Epithelial cell of prostate (primary cell): Measurements from ENCODE around the gene KDM8.

Experiments used
- DNase-seq: peaks from one replicate; pipeline ENCODE4 v3.0.0-alpha.2; 2011; ENCODE audit warnings: low read depth, low spot score
- H3K27ac ChIP-seq: fragments of 450-650 bp; 2 replicates; pipeline ENCODE4 v1.5.1; 2017; ENCODE audit warnings: mild to moderate bottlenecking

Gene KDM8

GRCh38 chr16:27214084-27214961 is 11.0 kb downstream of the KDM8 start:
- DNase-seq: no peak
- no peak overlapping the region for H3K27ac ChIP-seq

- H3K27ac ChIP-seq: no peak overlapping the region
- DNase-seq: no peak
Observed at GRCh38 chr16:27215660-27216059, 12.3 kb downstream of the KDM8 start.

DNA sequence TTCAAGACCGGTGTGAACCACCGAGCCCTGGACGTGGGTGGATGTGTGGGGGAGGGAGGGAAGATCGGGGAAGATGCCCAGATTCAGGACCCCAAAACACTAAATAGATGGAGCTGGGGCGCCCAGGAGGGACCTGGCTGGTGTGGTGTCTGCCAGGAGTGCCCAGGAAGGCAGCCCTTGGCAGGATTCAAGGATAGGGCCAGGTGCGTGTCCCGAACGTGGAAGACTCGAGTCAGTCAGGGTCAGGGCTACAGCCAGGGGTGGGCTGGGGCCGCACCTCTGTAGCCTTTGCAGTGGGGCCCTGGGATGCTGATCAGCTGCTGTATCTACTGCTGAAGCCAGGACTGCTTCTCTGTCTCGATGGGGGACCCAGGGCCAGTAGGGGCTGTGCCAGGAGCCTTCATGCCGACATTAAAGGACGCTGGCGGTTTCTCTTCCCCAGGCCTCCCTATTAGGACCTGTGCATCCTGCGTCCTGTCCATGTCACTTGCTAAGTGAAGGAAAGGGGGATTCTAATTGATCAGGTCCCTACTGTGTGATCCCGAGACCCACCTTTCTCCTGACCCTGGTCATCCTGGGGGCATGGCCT is 13.1 kb downstream of the KDM8 start:
- DNase-seq: no peak
- H3K27ac ChIP-seq: no peak overlapping the region

- DNase-seq: no peak
- no peak overlapping the region for H3K27ac ChIP-seq
Observed at GRCh38 chr16:27217256-27217655, 13.9 kb downstream of the KDM8 start.

DNA sequence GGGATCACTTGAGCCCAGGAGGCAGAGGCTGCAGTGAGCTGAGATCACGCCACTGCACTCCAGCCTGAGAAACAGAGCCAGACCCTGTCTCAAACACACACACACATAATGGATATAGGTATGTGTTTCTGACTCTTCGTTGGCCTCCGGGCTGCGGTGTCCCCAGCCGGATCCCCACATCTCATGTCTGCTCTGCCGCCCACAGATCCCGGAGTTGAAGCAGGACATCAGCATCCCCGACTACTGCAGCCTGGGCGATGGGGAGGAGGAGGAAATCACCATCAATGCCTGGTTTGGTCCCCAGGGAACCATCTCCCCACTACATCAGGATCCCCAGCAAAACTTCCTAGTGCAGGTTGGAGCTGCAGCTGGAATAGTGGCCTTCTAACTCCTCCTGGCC is 15.4 kb downstream of the KDM8 start:
- no peak for DNase-seq

GRCh38 chr16:27219161-27219560 is 15.8 kb downstream of the KDM8 start:
- DNase-seq: no peak
- H3K27ac ChIP-seq: no peak overlapping the region

More for the DNA sequence above, 15.4 kb downstream of the KDM8 start:
- H3K27ac ChIP-seq: no peak overlapping the region

DNA sequence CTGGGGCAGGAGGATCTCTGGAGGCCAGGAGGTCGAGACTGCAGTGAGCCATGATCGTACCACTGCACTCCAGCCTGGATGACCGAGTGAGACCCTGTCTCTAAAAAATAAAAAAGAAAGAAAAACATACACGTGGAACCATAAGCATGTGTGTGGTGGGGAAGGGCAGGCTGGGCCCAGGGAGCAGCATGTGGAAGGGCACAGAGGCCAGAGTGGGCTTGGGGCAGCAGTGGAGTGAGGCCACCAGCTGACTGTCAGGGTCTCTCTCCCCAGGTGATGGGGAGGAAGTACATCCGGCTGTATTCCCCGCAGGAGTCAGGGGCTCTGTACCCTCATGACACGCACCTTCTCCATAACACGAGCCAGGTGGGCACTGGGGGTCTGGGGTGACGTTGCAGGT is 16.8 kb downstream of the KDM8 start:
- DNase-seq: no peak
- no peak overlapping the region for H3K27ac ChIP-seq

- H3K27ac ChIP-seq: no peak overlapping the region
Observed at GRCh38 chr16:27220527-27220926, 17.2 kb downstream of the KDM8 start.

DNA sequence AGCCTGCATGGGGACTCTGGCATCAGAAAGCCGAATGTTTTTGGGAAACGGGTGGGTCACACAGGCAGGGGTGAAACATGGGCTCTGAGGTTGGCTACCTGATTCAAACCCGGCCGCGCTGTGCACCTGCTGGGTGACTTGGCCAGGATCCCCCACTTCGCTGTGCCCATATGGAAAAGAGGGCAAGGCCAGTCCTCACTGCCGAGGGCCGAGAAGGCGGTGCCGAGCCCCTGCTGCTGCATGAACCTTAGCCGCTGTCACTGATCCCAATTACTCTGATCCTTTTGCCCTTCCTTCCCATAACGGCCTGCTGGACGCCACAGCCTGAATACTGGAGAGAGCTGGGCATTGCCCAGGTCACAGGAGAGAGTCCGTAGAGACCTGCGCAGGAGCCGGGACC is 17.7 kb downstream of the KDM8 start:
- DNase-seq: no peak
- H3K27ac ChIP-seq: no peak overlapping the region

More at GRCh38 chr16:27220527-27220926, 17.2 kb downstream of the KDM8 start:
- DNase-seq: no peak

DNA sequence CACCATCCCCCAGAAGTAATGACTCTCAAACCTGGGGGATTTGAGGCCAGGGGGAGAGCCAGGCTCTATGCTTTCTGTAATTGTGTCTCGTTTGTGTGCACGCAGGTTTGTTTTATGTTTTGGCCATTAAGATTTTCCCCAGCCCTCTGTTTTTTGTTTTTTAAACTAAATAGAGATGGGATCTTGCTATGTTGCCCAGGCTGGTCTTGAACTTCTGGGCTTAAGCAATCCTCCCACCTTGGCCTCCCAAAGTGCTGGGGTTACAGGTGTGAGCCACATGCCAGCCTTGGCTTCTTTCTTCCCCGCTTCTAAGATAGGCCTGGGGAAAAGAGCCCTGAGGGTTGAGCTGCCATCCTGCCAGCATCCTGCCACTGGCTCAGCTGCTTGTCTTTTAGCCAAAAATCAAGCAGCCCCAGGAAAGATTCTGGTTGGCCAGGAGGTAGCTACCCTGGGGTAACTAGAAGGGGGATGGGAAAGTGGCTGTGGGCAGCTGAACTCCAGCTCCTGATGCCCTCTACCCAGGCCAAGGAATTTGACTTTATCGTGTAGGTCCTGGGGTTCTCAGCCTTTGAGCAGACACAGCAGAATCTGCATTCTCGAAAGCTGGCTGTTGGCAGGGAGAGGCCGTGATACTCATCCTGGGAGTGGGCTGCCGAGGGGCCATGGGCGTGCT is 18.4 kb downstream of the KDM8 start:
- DNase-seq: no peak
- H3K27ac ChIP-seq: no peak overlapping the region

GRCh38 chr16:27222249-27223225 is 19.2 kb downstream of the KDM8 start:
- DNase-seq: no peak
- H3K27ac ChIP-seq: no peak overlapping the region

DNA sequence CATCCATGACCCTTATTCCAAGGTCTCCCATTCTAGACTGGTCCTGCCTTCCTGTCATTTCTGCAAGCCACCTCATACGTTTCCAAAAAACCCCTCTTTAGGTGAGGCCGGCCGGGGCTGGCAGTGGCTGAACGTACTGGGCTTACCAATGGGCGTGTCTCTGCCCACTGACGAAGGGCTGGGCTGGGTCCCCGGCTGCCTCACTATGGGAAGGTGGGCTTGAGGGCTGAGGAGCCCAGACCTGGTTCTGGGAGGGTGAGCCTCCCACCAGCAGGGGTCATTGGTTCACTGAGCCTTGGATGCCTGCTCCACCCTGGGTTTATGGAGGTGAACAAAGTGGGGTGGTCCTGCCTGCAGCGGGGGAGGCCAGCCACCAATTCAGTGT is 19.9 kb downstream of the KDM8 start:
- DNase-seq: no peak
- H3K27ac ChIP-seq: no peak overlapping the region

DNA sequence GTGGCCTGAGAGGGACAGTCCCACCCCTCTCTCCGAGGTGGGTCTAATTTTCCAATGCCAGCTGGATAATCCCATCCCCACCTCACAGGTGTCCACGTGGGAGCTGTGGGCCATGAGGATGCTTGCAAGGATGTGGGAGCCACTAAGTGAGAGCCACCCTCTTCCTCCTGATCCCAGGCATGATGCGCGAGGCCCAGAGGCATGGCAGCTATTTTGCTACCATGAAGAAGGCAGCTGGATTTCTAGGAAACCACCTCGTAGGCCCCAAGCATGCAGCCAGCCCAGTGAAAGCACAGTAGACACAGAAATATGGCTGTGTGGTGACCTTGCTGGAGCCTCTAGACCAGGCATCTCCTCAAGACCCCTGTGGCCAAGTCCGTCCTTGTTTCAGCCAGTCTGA is 20.4 kb downstream of the KDM8 start:
- no peak for DNase-seq
- no peak overlapping the region for H3K27ac ChIP-seq

GRCh38 chr16:27224271-27224737 is 21.0 kb downstream of the KDM8 start:
- no peak overlapping the region for H3K27ac ChIP-seq
- DNase-seq: no peak

DNA sequence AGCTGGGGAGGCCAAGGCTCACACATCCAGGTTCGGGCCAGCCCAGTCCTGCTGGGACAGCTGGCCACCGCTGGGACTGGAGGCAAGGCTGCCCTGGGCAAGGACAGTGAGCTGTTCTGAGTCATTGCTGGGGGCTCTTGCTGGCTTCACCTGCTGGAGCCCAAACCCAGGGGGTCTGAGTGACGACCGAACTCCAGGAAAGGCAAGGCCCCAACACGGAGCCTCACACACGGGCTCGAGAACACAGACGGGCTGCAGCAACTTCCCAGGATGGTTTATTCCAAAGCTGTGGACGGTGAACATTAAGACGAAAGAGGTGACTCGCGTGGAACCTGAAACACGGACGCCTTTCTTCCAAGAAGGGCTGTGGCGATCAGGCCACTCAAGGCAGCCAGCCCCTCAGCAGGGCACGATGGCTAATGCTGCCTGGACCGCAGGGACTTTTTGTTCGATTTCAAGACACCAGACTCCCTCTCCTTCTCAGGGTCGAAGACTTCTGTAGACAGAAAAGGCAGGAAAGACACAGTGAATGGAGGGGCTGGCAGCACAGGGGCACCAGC is 21.5 kb downstream of the KDM8 start:
- no peak for DNase-seq
- H3K27ac ChIP-seq: no peak overlapping the region

- H3K27ac ChIP-seq: no peak overlapping the region
- no peak for DNase-seq
Observed at GRCh38 chr16:27225536-27226360, 22.4 kb downstream of the KDM8 start.

DNA sequence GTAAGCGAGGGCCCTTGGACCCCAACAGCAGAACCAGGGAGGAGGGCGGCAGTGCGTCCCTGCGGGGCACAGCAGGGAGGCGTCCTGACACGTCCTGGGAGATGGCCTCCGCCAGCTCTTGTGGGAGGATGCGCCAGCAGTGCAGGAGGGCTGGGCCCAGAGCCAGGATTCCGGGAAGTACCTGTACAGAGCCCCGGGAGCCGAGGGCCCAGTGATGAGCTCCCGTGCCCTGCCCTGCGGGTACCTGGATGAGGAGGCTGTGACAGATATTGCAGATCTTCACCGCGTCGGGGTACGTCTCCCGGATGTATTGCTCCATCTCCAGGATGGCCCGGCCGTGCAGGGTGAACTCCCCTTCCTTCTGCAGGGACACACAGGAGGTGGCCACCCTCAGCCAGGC is 23.1 kb downstream of the KDM8 start:
- H3K27ac ChIP-seq: no peak overlapping the region
- DNase-seq: no peak

DNA sequence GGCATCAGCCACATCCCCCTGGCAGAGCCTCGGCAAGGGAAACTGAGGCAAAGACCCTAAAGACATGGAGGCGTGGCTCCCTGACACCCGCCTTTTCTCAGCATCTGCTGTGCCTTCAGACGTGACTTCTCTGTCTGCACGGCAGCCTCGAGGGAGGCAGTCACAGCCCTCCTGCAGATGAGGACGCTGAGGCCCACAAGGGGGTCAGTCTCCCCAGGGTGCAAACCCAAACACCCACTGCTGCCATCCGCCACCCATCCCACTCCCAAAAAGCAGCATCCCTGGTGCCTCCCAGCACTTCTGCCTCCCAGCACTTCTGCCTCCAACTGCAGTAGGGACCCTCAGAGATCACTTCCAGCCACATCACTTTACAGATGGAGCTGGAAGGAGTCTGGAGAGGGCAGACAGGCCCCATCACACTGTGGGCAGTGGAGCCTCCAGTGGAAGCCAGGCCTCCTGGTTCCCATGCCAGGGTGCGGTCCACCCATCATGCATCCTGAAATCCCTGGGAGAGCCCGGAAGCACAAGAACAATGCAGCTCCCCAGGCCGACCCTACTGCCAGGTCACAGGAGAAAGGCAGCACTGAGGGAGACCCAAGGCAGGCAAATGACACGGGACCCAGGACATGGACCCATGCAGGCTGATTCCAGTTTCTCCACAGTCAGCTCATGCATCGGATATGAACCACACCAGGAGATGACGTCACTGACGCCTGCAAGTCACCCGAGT is 23.8 kb downstream of the KDM8 start:
- no peak for DNase-seq
- no peak overlapping the region for H3K27ac ChIP-seq
